HL-60 (cell line): ENCODE data around the gene PROSER2.

Experiments
- CTCF ChIP-seq: IDR thresholded peaks from one replicate; pipeline ENCODE4 v1.5.1; 2011; ENCODE audit warnings: low read length, control low read depth, inconsistent platforms; ENCODE audit not compliant: insufficient read depth
- SPI1 ChIP-seq: IDR thresholded peaks from 2 replicates; pipeline ENCODE4 v1.6.1; 2012; ENCODE audit warnings: low read depth, mild to moderate bottlenecking, borderline replicate concordance
- TF ChIP-seq, protein P1 (sequence below): IDR thresholded peaks from 2 replicates; pipeline ENCODE4 v1.6.1; 2012; ENCODE audit warnings: low read depth; ENCODE audit not compliant: insufficient replicate concordance

GRCh38 chr10:11887381-11888227, 64.4 kb downstream of the PROSER2 start:
- TF ChIP-seq, protein P1, sequence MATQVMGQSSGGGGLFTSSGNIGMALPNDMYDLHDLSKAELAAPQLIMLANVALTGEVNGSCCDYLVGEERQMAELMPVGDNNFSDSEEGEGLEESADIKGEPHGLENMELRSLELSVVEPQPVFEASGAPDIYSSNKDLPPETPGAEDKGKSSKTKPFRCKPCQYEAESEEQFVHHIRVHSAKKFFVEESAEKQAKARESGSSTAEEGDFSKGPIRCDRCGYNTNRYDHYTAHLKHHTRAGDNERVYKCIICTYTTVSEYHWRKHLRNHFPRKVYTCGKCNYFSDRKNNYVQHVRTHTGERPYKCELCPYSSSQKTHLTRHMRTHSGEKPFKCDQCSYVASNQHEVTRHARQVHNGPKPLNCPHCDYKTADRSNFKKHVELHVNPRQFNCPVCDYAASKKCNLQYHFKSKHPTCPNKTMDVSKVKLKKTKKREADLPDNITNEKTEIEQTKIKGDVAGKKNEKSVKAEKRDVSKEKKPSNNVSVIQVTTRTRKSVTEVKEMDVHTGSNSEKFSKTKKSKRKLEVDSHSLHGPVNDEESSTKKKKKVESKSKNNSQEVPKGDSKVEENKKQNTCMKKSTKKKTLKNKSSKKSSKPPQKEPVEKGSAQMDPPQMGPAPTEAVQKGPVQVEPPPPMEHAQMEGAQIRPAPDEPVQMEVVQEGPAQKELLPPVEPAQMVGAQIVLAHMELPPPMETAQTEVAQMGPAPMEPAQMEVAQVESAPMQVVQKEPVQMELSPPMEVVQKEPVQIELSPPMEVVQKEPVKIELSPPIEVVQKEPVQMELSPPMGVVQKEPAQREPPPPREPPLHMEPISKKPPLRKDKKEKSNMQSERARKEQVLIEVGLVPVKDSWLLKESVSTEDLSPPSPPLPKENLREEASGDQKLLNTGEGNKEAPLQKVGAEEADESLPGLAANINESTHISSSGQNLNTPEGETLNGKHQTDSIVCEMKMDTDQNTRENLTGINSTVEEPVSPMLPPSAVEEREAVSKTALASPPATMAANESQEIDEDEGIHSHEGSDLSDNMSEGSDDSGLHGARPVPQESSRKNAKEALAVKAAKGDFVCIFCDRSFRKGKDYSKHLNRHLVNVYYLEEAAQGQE = no peak
- TF ChIP-seq CTCF = no peak
- no peak for TF ChIP-seq SPI1
